ENCODE measurements around the gene SPINT3.

Gene SPINT3

GRCh38 chr20:45502561-45502960 is 12.9 kb downstream of the SPINT3 start:
- no peak overlapping the region for H3K4me3 ChIP-seq (ENCODE audit: low read depth, low read length)
- no peak for TF ChIP-seq CTCF (IDR thresholded peaks at IDR 0.05; ENCODE audit: low read depth, low read length)

- no peak for TF ChIP-seq CTCF (IDR thresholded peaks at IDR 0.05; ENCODE audit: low read depth, low read length)
Observed at GRCh38 chr20:45501600-45501999, 13.8 kb downstream of the SPINT3 start.

GRCh38 chr20:45500022-45500421 is 15.4 kb downstream of the SPINT3 start:
- H3K4me3 ChIP-seq (ENCODE audit: low read depth, low read length): no peak overlapping the region
- no peak for TF ChIP-seq CTCF (IDR thresholded peaks at IDR 0.05; ENCODE audit: low read depth, low read length)

More at GRCh38 chr20:45501600-45501999, 13.8 kb downstream of the SPINT3 start:
- H3K4me3 ChIP-seq (ENCODE audit: low read depth, low read length): no peak overlapping the region

- no peak for TF ChIP-seq CTCF (IDR thresholded peaks at IDR 0.05; ENCODE audit: low read depth, low read length)
Observed at GRCh38 chr20:45497971-45498494, 17.4 kb downstream of the SPINT3 start.

GRCh38 chr20:45496166-45496565 is 19.3 kb downstream of the SPINT3 start:
- H3K4me3 ChIP-seq (ENCODE audit: low read depth, low read length): no peak overlapping the region
- no peak for TF ChIP-seq CTCF (IDR thresholded peaks at IDR 0.05; ENCODE audit: low read depth, low read length)

More at GRCh38 chr20:45497971-45498494, 17.4 kb downstream of the SPINT3 start:
- no peak overlapping the region for H3K4me3 ChIP-seq (ENCODE audit: low read depth, low read length)

- no peak for TF ChIP-seq CTCF (IDR thresholded peaks at IDR 0.05; ENCODE audit: low read depth, low read length)
- no peak overlapping the region for H3K4me3 ChIP-seq (ENCODE audit: low read depth, low read length)
Observed at GRCh38 chr20:45495501-45495941, 19.9 kb downstream of the SPINT3 start.

- H3K4me3 ChIP-seq (ENCODE audit: low read depth, low read length): no peak overlapping the region
- TF ChIP-seq CTCF (IDR thresholded peaks at IDR 0.05; ENCODE audit: low read depth, low read length): no peak
Observed at GRCh38 chr20:45489083-45489531, 26.3 kb downstream of the SPINT3 start.
